Keratinocyte (primary cell): ENCODE data around the gene FMNL2.

ENCODE experiments used
- CTCF ChIP-seq, 3 experiments: IDR thresholded peaks in 1 of 3; conservative IDR thresholded peaks in 1 of 3; optimal IDR thresholded peaks in 1 of 3; 2 replicates in 2 of 3; 3 replicates in 1 of 3; pipeline versions ENCODE3 to v1.5.1; 2011; ENCODE audit warnings: low read length in 3 of 3, mild to moderate bottlenecking in 3 of 3, moderate library complexity in 2 of 3, control low read depth in 1 of 3, inconsistent platforms in 1 of 3; ENCODE audit not compliant: insufficient read depth in 2 of 3; ENCODE audit errors: extremely low read depth in 1 of 3
- EZH2 ChIP-seq: IDR thresholded peaks from one replicate; pipeline ENCODE4 v1.6.1; 2012; ENCODE audit warnings: inconsistent platforms, mild to moderate bottlenecking, low read length, moderate library complexity

- TF ChIP-seq CTCF (optimal IDR thresholded peaks at IDR 0.05 in 1 of 3, IDR thresholded peaks at IDR 0.05 in 1 of 3, conservative IDR thresholded peaks at IDR 0.05 in 1 of 3; ENCODE audit: extremely low read depth in 1 of 3, insufficient read depth in 2 of 3, low read length in 3 of 3) (no peak), EZH2 (no peak)
Measured at GRCh38 chr2:152546230-152546837, 211.4 kb downstream of the FMNL2 start.
